ENCODE results near the gene TMEM250.

Gene TMEM250

DNA sequence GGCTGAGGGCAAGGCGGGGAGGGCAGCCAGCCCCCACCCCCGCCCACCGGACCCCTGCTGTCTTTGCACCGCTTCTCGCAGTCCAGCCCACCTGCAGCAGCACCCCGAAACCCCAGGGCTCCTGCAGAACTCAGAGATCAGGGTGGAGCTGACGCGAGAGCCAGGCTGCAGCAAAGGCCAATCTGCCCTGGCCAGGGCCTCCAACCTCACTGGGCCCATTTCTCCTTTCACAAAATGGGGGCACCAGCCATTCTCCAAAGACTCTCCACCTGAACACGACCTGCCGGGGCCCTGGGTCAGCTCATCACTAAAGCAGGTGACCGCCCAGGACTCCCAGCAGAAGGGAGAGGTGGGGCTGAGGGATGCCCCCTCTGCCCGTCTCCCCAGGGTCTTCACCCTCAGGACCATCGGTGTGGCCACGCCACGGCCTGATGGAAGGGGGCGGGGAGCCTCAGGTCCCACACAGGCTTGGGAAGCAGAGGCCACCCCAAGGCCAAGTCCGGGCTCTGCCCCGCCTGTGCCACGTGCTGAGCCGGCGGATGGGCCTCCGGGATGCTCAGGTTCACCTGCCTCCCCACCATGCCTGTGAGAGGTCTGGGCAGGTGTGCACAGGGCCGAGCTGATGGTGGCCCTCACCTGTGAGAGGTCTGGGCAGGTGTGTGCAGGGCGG lies 36.7 kb downstream of the TMEM250 start:
- DNase-seq = no peak

DNA sequence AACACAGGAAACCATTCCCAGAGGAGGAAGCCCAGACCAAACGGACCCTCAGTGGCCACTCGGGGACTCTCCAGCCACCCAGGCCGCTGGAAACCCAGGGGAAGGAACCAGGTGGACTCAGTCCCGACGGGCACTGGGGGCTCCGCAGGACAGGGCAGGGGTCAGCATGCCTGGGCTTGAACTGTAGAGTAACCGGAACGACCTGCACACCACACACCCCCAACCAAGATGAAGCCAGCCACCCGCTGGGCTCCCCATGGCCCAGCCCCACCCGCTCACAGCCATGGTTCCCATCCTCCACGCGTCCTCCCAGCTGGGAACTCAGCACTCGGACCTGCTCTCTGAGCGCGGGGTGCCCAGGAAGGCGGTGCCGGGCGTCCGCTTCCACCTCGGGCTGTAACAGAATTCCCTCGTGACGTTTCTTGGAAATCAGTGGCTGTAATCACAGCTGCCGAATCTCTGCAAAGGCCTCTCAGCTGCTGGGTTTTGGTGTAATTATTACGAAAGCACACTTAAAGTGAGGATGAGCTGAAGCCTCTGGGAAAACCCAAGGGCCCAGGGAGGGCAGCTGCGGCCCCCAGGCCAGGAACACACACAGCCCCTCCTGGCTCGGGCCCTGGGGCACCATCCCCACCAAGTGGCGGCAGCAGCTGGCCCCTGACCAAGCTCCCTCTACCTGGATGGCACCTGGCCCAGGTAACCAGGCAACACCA lies 37.4 kb downstream of the TMEM250 start:
- no peak for DNase-seq

DNA sequence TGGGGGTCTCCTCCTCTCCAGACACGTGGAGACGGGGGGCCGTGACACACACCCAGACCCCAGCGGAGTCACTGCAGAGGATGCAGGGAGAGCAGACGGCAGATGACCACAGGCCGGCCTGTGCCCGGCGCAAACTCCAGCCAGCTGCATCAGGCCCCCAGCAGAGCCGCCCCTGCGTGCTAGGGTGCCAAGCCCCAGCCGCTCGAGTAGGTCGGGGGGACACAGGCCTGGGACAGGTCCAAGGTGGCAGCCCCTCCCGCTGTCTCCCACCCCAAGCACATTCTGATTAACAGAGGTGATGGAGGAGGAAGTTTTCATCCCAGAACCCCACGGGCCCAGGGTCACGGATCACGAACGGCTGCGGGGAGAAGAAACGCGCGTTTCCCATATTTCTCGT lies 38.0 kb downstream of the TMEM250 start:
- DNase-seq = no peak

DNA sequence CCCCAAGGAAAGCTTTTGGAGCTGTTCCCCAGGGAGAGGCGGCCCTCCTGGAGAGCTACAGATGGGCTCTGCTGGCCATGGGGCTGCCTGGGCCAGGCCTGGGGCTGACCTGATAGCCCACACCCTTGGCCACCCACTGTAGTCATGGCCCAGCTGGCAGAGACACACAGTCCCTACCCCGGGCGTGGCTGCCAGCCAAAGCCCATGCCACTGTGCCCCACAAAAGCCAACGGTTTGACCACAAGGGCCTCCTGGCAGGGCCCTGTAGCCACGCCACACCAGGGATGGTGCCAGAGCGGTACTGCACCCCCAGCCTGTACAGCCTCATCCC lies 38.8 kb downstream of the TMEM250 start:
- no peak for DNase-seq

DNA sequence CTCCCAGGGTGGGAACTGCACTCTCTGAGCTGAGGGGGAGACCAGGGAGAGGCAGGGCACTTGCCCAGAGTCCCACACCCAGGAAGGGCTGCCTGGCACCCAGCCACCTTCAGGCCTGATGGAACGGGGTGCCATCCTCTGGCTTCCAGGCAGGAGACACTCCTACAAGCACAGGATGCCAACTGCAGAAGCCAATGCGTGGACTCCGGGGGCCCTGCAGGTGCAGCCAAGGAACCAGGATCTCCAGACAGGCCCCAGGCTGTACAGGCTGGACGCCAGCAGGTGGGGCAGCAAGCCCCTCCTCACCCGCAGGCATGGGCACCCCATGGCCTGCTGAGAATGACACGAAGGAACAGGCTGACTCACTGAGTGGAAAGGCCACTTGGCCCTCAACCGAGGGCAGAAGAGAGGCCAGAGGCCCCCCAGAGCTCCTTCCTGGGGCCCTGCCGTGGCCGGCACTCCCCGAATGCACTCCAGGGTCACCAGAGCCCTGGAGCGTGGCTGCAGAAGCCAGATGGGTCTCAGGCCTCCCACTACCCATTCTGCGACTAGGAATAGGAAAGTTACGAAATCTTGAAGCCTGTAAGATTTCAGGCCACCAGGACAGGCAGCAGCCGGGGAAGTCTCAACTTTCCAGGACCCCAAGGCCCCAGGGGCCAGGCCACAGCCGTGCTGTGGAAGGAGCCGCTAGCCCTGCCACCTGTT lies 39.3 kb downstream of the TMEM250 start:
- DNase-seq = no peak

DNA sequence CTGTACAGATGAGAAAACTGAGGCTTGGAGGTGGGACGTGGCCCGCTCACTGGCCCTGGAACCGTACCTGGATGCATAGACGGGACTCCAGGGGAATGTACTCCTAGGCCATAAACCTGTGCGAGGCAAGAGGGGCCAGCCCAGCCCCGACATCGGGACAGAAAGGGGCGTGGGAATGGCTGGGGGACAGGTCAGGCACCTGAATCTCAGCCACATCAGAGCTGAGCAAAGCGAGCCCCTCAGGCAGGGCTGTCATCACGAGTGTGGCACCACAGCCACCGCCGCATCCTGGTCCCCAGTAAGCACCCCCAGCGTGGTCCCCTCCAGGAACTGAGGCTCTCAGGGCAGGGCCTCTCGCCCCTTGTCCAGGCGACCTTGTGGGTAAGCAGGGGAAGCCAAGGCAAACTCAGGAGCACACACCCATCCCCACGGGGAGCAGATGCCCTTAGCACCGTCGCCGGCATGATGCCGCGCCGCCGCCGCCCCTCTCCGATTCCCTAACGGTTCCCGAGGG lies 40.1 kb downstream of the TMEM250 start:
- DNase-seq = no peak

DNA sequence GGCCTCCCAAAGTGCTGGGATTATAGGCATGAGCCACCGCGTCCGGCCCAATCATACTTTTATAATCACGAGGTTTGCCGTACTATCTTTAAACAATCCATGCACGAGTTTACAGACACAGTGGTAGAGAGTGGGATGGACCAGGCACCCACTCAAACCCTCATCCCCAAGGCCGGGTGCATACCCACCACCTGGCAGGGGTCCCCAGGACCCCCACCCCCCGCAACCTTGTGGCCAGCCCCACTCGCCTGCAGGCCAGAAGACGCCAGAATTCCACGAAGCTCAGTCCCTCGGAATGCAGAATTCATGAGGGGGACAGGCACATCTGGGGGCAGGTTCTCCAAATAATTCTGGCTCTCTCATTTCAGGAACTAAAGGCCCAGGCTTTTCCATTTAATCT lies 40.7 kb downstream of the TMEM250 start:
- DNase-seq = no peak

DNA sequence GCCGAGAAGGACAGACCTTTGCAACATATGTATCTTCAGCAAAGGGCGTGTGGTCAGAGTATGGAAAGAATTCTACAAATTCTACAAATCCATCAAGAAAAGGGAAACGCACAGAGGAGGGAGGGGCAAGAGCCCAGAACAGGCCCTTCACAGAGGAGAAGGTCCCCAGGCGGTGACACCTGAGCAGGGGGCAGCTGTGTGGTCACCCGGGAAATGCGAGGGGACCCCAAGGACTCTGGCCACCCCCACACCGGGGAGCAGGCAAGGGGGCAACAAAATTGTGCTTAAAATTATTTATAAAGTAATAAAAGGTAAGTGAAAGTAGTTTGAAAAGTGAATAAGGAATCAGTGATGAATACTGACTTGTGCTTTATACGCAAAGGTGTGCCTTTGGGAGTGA lies 41.2 kb downstream of the TMEM250 start:
- DNase-seq = no peak

DNA sequence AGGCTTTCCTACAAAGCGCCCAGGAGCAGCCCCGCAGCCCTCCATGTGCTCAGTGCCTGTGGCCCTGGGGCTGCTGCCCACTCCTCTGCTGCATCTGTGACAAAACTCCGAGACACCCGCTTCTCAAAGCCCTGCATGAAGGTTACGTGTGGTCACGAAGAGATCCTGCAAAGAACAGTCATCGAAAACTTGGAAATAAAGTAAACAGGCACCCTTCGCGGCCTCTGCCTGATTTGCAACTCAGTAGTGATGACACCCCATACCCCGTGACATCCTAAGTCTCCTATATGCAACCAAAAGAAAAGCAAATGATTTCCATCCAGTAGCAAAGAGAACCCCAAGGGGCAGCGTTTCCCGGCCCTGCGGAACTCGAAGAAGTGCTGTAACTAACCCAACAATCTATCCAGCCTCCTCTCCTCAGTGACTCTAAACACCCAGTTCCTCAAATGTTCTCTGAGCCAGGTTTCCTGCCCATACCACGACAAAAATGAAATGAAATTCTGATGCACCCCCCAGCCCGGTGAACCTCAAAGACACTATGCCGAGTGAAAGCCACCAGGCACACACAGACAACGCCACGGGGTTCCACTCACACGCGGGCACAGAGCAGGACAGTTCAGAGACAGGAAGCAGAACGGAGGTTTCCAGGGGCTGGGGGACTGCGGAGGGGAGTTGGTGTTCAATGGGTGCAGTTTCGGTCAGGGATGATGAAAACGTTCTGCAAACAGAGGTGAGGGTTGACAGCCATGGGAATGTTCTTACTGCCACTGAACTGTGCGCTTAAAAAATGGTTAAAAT lies 42.6 kb downstream of the TMEM250 start:
- no peak for DNase-seq

DNA sequence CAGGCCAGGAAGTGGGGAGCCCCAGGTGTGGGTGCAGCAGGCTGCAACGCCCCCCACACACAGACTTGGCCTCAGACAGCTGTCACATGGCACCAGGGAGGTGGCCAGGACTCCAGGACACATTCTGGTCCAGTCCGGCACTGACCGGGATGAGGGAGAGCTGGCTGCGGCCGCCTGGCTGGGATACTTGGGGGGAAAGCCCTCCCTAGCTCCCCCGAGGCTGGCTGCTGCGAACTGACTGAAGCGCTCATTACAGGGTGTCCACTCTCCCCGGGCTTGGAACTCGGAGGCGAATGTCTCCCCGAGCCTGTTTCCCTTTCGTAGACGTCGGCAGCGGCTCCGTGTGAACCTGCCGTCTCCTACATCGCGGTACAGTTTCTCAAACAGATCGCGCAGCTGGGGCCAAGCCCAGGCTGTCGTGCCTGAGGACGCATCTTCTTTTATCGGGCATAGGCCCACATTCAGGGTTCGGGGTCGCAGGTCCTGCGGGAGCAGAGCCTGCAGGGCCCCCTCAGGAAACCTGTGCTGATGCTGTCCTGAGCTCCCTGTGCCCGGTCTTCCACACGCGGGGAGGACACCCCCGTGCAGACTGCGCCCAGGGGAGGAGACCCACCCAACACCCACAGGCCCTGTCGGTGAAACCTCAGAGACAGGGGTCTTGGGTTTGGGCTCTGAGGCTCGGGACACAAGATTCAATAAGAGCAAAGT lies 43.4 kb downstream of the TMEM250 start:
- DNase-seq = no peak

DNA sequence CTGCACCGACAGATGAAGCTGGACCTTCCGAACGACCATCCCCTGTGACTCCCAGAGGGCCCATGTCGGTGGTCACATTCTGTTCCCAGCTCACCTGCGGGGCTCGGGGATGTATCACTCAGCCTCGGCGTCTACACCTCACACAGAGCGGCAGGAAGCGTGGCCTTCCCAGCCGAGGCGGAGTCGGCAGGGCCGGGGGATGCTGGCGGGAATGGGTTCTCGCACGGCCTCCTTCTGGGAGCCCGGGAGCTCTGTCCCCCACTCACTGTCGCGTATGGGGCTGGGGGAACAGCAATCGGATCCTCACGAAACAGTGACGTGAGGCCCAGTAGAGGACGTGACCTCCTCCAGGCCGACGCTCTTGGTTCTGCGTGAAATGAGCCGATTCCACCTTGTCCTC lies 44.0 kb downstream of the TMEM250 start:
- no peak for DNase-seq

Data from CD4-positive, alpha-beta T cell treated with Interleukin-17A for 4 hours (primary cell).